Transverse colon (tissue), 4 donors: ENCODE results near the gene UNC5C. TPM values are rescaled to one million over a fixed set of nuclear protein-coding genes. Genes with fewer than 3 reads are reported as not detected.

ENCODE experiments used
- DNase-seq: peaks from one replicate; pipeline ENCODE4 v3.0.0-alpha.2; 2019
- H3K27ac ChIP-seq, 4 donors: fragments of 200-600 bp; sonication (generic); 2 replicates each; pipeline ENCODE4 v1.5.1; 2016 to 2018; ENCODE audit warnings: inconsistent platforms in 4 of 4
- H3K27me3 ChIP-seq: fragments of 200-600 bp; sonication (generic); 2 replicates; pipeline ENCODE4 v1.5.1; 2017; ENCODE audit warnings: inconsistent platforms
- H3K36me3 ChIP-seq, 4 donors: fragments of 200-600 bp; sonication (generic); 2 replicates each; pipeline ENCODE4 v1.5.1; 2017 to 2019; ENCODE audit warnings: inconsistent platforms in 4 of 4
- H3K4me1 ChIP-seq, 4 donors: fragments of 200-600 bp; sonication (generic); 2 replicates each; pipeline ENCODE4 v1.5.1; 2017 to 2020; ENCODE audit warnings: inconsistent platforms in 4 of 4
- H3K4me3 ChIP-seq, 4 donors: fragments of 200-600 bp; sonication (generic); 1 replicate in 1 of 4; 2 replicates in 3 of 4; pipeline versions ENCODE4 v1.5.1 to v1.6.1; 2017 to 2019; ENCODE audit warnings: inconsistent platforms in 4 of 4
- H3K9me3 ChIP-seq, 2 donors: fragments of 200-600 bp; sonication (generic); 2 replicates each; pipeline ENCODE4 v1.5.1; 2017 to 2019; ENCODE audit warnings: inconsistent platforms in 2 of 2
- EP300 ChIP-seq: sonication (generic); formaldehyde crosslinking; IDR thresholded peaks from one replicate; pipeline ENCODE4 v1.6.1; 2017; ENCODE audit warnings: antibody characterized with exemption, low read depth
- POLR2A ChIP-seq: fragments of 450-650 bp; IDR thresholded peaks from one replicate; pipeline ENCODE4 v1.6.1; 2016; ENCODE audit warnings: antibody characterized with exemption, mild to moderate bottlenecking, moderate library complexity
- POLR2AphosphoS5 ChIP-seq, 3 donors: sonication (generic); formaldehyde crosslinking; IDR thresholded peaks; one replicate each; pipeline ENCODE4 v1.6.1; 2016; ENCODE audit warnings: antibody characterized with exemption in 3 of 3
- WGBS, 2 donors: methylation state at CpG; one replicate each; pipeline ENCODE4 v1.1.5; 2018; ENCODE audit warnings: low coverage in 1 of 2; 5-methylcytosine and 5-hydroxymethylcytosine counted together
- in situ Hi-C, 4 donors: fragments of 200-750 bp; cut with MboI; loops; one replicate each; pipeline versions ENCODE4 v1.15.0 to v1.15.1; 2017; ENCODE audit warnings: low sequenced_read_pairs in 3 of 4, low pct_ligation_motif_present in 1 of 4, low pct_unique_long_range_greater_than_20kb in 1 of 4
- intact Hi-C: fragments of 100-400 bp; cut with DNase I; formaldehyde crosslinking; loops from one replicate; pipeline ENCODE4 v1.15.1; 2023; ENCODE audit warnings: low total_unique reads
- total RNA-seq, 4 donors: library from RNA; depleted of rRNA; stranded (reverse); fragments of >200 nt; gene quantifications; one replicate each; pipeline ENCODE4 v1.1.0, GENCODE V29; 2016
- TF ChIP-seq, protein P1 (sequence below), 5 experiments: fragments of 200-600 bp in 3 of 5; fragments of 450-650 bp in 2 of 5; sonication (generic) in 3 of 5; IDR thresholded peaks; 1 replicate in 2 of 5; 2 replicates in 3 of 5; pipeline ENCODE4 v1.5.1; 2016 to 2017; ENCODE audit warnings: antibody characterized with exemption in 5 of 5, inconsistent platforms in 3 of 5, mild to moderate bottlenecking in 2 of 5, moderate library complexity in 1 of 5

UNC5C gene
- total RNA-seq, 4 donors from 2014 or later = 4.5 to 6.8 (median 4.8) TPM

DNA sequence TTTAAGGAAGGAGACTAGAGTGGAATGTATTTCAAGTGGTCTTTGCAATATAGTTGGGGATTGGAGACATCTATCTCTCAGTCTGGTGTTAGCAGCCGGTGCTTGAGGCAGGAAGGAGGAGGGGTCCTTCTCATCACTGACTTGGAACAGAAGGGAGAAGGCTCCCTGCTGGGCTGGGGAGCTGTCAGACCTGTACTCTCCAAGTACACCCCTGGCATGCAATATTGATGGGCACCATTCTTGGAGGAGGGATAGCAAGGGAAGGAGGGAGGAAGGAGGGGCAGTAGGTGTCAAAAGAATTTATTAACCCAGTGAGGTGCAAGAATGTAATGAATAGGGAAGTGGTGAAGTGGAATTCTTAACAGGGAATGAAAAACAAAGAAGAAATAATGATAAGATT is 338.8 kb downstream of the UNC5C start:
- in situ Hi-C loops (no loop called here), intact Hi-C loops (no loop called here)
- WGBS, 2 donors = 92% methylated on average over 1 of the region's 1 CpG; no CpG with 5 or more reads in 1 of the 2 donors

DNA sequence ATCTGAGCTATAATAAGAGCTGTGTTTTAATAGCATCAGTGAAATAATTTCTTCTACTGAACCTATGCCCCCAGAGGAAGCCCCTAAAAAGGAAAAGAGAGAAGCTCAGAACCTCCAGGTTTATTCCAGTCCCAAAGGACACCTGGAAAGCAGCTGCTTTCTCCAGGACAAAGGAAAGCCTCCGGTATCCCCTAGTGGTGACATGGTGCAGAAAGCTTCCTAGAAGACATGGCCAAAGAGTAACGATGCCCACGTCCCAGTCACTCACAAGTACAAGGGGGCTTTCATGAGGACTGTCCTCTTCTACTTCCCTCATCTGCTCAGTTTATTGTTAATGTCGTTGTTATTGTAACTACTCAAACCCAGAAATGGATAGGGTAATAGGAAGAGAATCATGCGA is 343.9 kb downstream of the UNC5C start:
- TF ChIP-seq POLR2AphosphoS5 (IDR thresholded peaks at IDR 0.05) = no peak
- TF ChIP-seq, protein P1, sequence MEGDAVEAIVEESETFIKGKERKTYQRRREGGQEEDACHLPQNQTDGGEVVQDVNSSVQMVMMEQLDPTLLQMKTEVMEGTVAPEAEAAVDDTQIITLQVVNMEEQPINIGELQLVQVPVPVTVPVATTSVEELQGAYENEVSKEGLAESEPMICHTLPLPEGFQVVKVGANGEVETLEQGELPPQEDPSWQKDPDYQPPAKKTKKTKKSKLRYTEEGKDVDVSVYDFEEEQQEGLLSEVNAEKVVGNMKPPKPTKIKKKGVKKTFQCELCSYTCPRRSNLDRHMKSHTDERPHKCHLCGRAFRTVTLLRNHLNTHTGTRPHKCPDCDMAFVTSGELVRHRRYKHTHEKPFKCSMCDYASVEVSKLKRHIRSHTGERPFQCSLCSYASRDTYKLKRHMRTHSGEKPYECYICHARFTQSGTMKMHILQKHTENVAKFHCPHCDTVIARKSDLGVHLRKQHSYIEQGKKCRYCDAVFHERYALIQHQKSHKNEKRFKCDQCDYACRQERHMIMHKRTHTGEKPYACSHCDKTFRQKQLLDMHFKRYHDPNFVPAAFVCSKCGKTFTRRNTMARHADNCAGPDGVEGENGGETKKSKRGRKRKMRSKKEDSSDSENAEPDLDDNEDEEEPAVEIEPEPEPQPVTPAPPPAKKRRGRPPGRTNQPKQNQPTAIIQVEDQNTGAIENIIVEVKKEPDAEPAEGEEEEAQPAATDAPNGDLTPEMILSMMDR (IDR thresholded peaks at IDR 0.05) = peak in 1 of 5 experiments; percentile 10
- in situ Hi-C loops = no loop called here
- WGBS, 2 donors = 39 to 68% methylated on average over 5 of the region's 5 CpGs
- DNase-seq = no peak
- intact Hi-C loops = no loop called here
- no peaks in the 10 kb centered on the region for H3K27me3 ChIP-seq
- H3K27ac ChIP-seq = no peak overlapping the region
- H3K4me3 ChIP-seq = no peak overlapping the region
- no peaks in the 10 kb centered on the region for H3K36me3 ChIP-seq
- H3K9me3 ChIP-seq = no peaks in the 10 kb centered on the region
- no peaks in the 10 kb centered on the region for H3K4me1 ChIP-seq

More for the DNA sequence above, 338.8 kb downstream of the UNC5C start:
- TF ChIP-seq, protein P1 (IDR thresholded peaks at IDR 0.05) = no peak
- no peak for TF ChIP-seq POLR2A
- TF ChIP-seq EP300 = no peak
- no peak for TF ChIP-seq POLR2AphosphoS5 (IDR thresholded peaks at IDR 0.05)
- Histone ChIP-seq H3K9me3 (no peaks in the 10 kb centered on the region), H3K27ac (no peak overlapping the region), H3K4me3 (no peak overlapping the region), H3K36me3 (no peaks in the 10 kb centered on the region), H3K27me3 (no peaks in the 10 kb centered on the region), H3K4me1 (no peaks in the 10 kb centered on the region)
- DNase-seq = no peak

DNA sequence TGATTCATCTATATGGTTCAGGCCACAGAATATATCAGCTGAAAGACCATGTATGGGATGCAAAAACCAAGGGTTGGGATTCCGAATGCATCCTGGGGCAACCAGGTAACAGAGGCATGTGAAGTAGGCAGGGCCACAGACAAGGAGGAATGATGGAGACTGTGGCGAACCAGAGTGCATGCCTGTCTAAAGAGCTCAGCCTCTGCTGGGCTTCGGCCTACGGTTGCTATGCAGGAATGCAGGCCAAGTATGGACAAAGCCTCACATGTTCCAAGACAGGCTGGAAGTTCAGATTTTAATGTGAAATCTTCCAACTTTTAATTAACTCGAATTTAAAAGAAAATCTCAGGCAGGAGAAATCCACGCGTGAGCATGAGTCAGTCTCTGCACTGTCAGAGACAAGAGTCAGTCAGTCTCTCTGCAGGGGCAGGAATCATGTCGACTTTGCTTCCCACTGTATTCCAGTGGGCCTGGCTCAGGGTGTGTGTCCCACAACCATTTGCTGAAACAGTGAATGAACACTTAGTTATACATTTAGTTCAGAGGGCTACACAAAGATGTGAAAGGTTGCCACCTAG is 344.4 kb downstream of the UNC5C start:
- Histone ChIP-seq H3K9me3 (no peaks in the 10 kb centered on the region), H3K27me3 (no peaks in the 10 kb centered on the region), H3K36me3 (no peaks in the 10 kb centered on the region), H3K27ac (no peak overlapping the region), H3K4me1 (no peaks in the 10 kb centered on the region), H3K4me3 (no peak overlapping the region)
- WGBS, 2 donors = 79 to 89% methylated on average over 4 to 8 of the region's 8 CpGs
- TF ChIP-seq POLR2A (no peak), EP300 (no peak), POLR2AphosphoS5 (IDR thresholded peaks at IDR 0.05) (no peak)
- TF ChIP-seq, protein P1 (IDR thresholded peaks at IDR 0.05) = no peak
- in situ Hi-C loops = no loop called here
- intact Hi-C loops = no loop called here
- no peak for DNase-seq

DNA sequence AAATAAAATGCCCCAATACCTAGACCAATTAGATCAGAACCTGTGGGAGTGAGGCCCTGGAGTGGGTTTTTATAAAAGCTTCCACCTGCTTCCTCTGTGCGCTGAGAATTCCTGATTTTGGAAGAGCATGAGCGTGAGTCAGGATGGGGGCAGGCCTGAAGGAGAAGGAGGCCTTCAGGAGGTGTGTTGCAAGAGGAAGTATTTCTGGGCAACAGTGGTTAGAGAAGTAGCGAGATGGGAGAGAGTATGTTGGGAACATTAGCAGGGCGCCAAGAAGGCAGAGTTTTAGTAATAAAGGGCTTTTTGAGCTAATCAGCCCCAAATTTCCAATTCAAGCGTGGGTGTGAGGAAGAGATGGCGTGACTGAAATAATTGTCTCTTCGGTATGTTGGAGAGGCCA is 349.8 kb downstream of the UNC5C start:
- H3K9me3 ChIP-seq = no peaks in the 10 kb centered on the region
- 80 to 95% methylated on average over 6 to 7 of the region's 7 CpGs for WGBS, 2 donors
- intact Hi-C loops (no loop called here), in situ Hi-C loops (no loop called here)
- H3K27me3 ChIP-seq = no peaks in the 10 kb centered on the region
- no peak for DNase-seq
- TF ChIP-seq EP300 (no peak), POLR2AphosphoS5 (IDR thresholded peaks at IDR 0.05) (no peak), POLR2A (no peak)
- TF ChIP-seq, protein P1 (IDR thresholded peaks at IDR 0.05) = no peak
- H3K36me3 ChIP-seq = no peaks in the 10 kb centered on the region
- no peak overlapping the region for H3K27ac ChIP-seq
- no peaks in the 10 kb centered on the region for H3K4me1 ChIP-seq
- no peak overlapping the region for H3K4me3 ChIP-seq
